A549 treated with CpdA at 1 μM for 4 hours (cell line): ENCODE data around the gene NEDD8. TPM values are rescaled to one million over a fixed set of nuclear protein-coding genes. Genes with fewer than 3 reads are reported as not detected.

ENCODE experiments used
- total RNA-seq: library from RNA; stranded (reverse); fragments of 200-300 nt; extraction: Qiagen RNA extraction; gene quantifications from 5 replicates; pipeline ENCODE4 v1.2.3, GENCODE V29; 2022; ENCODE audit warnings: low read depth

The NEDD8 gene
- 443 to 489 TPM (median 464 TPM) in 5 replicates for total RNA-seq

GRCh38 chr14:24232121-24232644, at the start of gene NEDD8:
TSS of gene NEDD8 (minus strand) at chr14:24232367. CDS start at chr14:24232267, 100 bp downstream.

GRCh38 chr14:24271134-24271833, 39.1 kb upstream of the NEDD8 start, which contains the start of gene RABGGTA:
TSS of gene RABGGTA (minus strand) at chr14:24271597. CDS start at chr14:24271115, 482 bp downstream.

GRCh38 chr14:24262821-24263733, 30.9 kb upstream of the NEDD8 start, which contains the start of gene TGM1:
TSS of gene TGM1 (minus strand) at chr14:24263177. CDS start at chr14:24262352, 825 bp downstream.

GRCh38 chr14:24232645-24233537, 724 bp upstream of the NEDD8 start, which contains the start of gene GMPR2:
TSS of gene GMPR2 (plus strand) at chr14:24232929. CDS start at chr14:24233254, 325 bp downstream.

GRCh38 chr14:24215495-24216344, 16.4 kb downstream of the NEDD8 start, which contains the start of gene MDP1:
TSS of gene MDP1 (minus strand) at chr14:24216066. CDS start at chr14:24215955, 111 bp downstream.

GRCh38 chr14:24212924-24213865, 19.0 kb downstream of the NEDD8 start, which contains the start of gene CHMP4A:
TSS of gene CHMP4A (minus strand) at chr14:24213488. CDS start at chr14:24213439, 49 bp downstream.

GRCh38 chr14:24195186-24196070, 36.7 kb downstream of the NEDD8 start, which contains the start of gene TM9SF1:
TSS of gene TM9SF1 (minus strand) at chr14:24195441. CDS start at chr14:24195019, 422 bp downstream.

GRCh38 chr14:24188251-24189058, 43.7 kb downstream of the NEDD8 start, which contains the start of gene IPO4:
TSS of gene IPO4 (minus strand) at chr14:24188816. CDS start at chr14:24188787, 29 bp downstream.

GRCh38 chr14:24171422-24172260, 60.5 kb downstream of the NEDD8 start, which contains the start of gene REC8:
TSS of gene REC8 (plus strand) at chr14:24172080. CDS start at chr14:24172553, 473 bp downstream.

Other genes starting within 250 kb of the NEDD8 start
- 26.6 to 33.9 TPM (median 31.5 TPM) in 5 replicates for gene DHRS4L2, start 243.4 kb downstream of the NEDD8 start, total RNA-seq
- 0.38 to 0.56 TPM (median 0.45 TPM) in 5 replicates for gene CARMIL3, start 180.4 kb downstream of the NEDD8 start, total RNA-seq
- not detected in 5 replicates for gene CPNE6, start 160.8 kb downstream of the NEDD8 start, total RNA-seq
- 18.2 to 20.8 TPM (median 19.0 TPM) in 5 replicates for gene PCK2, start 138.1 kb downstream of the NEDD8 start, total RNA-seq
- gene DCAF11, start 117.6 kb downstream of the NEDD8 start, total RNA-seq, result 20.4 to 24.2 TPM (median 21.1 TPM) in 5 replicates
- 0.48 to 1.2 TPM (median 1.0 TPM) in 5 replicates for gene NRL, start 117.4 kb downstream of the NEDD8 start, total RNA-seq
- gene FITM1, start 101.7 kb downstream of the NEDD8 start, total RNA-seq, result 0.13 TPM in 1 of 5 replicates, not detected in the others
- gene PSME1, start 96.2 kb downstream of the NEDD8 start, total RNA-seq, result 165 to 182 TPM (median 174 TPM) in 5 replicates
- gene EMC9, start 90.8 kb downstream of the NEDD8 start, total RNA-seq, result 48.8 to 64.4 TPM (median 62.6 TPM) in 5 replicates
- 175 to 204 TPM (median 181 TPM) in 5 replicates for gene PSME2, start 85.8 kb downstream of the NEDD8 start, total RNA-seq
- gene RNF31, start 84.9 kb downstream of the NEDD8 start, total RNA-seq, result 21.0 to 29.8 TPM (median 27.3 TPM) in 5 replicates
- gene IRF9, start 71.1 kb downstream of the NEDD8 start, total RNA-seq, result 17.3 to 22.2 TPM (median 20.2 TPM) in 5 replicates
- gene REC8, start 60.3 kb downstream of the NEDD8 start, total RNA-seq, result 3.7 to 7.0 TPM (median 4.8 TPM) in 5 replicates
- gene IPO4, start 43.6 kb downstream of the NEDD8 start, total RNA-seq, result 76.9 to 102 TPM (median 78.5 TPM) in 5 replicates
- 63.8 to 71.3 TPM (median 70.1 TPM) in 5 replicates for gene TM9SF1, start 36.9 kb downstream of the NEDD8 start, total RNA-seq
- gene TSSK4, start 26.7 kb downstream of the NEDD8 start, total RNA-seq, result not detected in 5 replicates
- 78.2 to 95.9 TPM (median 81.6 TPM) in 5 replicates for gene CHMP4A, start 18.9 kb downstream of the NEDD8 start, total RNA-seq
- 28.2 to 30.5 TPM (median 28.9 TPM) in 5 replicates for gene MDP1, start 16.3 kb downstream of the NEDD8 start, total RNA-seq
- 54.6 to 64.7 TPM (median 59.1 TPM) in 5 replicates for gene GMPR2, start 562 bp upstream of the NEDD8 start, total RNA-seq
- 33.6 to 39.6 TPM (median 38.4 TPM) in 5 replicates for gene TINF2, start 10.3 kb upstream of the NEDD8 start, total RNA-seq
- gene TGM1, start 30.8 kb upstream of the NEDD8 start, total RNA-seq, result 0.48 to 1.2 TPM (median 1.2 TPM) in 5 replicates
- gene RABGGTA, start 39.2 kb upstream of the NEDD8 start, total RNA-seq, result 15.9 to 17.8 TPM (median 17.5 TPM) in 5 replicates
- gene DHRS1, start 67.4 kb upstream of the NEDD8 start, total RNA-seq, result 10.3 to 13.4 TPM (median 11.5 TPM) in 5 replicates
- 15.1 to 19.5 TPM (median 18.5 TPM) in 5 replicates for gene NOP9, start 67.5 kb upstream of the NEDD8 start, total RNA-seq
- gene CIDEB, start 75.6 kb upstream of the NEDD8 start, total RNA-seq, result 0.18 to 0.50 TPM (median 0.32 TPM) in 5 replicates
- 2.9 to 7.2 TPM (median 3.7 TPM) in 5 replicates for gene LTB4R2, start 77.8 kb upstream of the NEDD8 start, total RNA-seq
- 5.3 to 7.0 TPM (median 6.2 TPM) in 5 replicates for gene LTB4R, start 79.1 kb upstream of the NEDD8 start, total RNA-seq
- gene ADCY4, start 102.7 kb upstream of the NEDD8 start, total RNA-seq, result not detected in 5 replicates
- not detected in 5 replicates for gene RIPK3, start 107.6 kb upstream of the NEDD8 start, total RNA-seq
- gene NFATC4, start 135.8 kb upstream of the NEDD8 start, total RNA-seq, result 0.07 to 0.40 TPM (median 0.22 TPM) in 5 replicates
- 0.13 to 0.48 TPM (median 0.16 TPM) in 5 replicates for gene NYNRIN, start 166.6 kb upstream of the NEDD8 start, total RNA-seq
- gene CBLN3, start 197.3 kb upstream of the NEDD8 start, total RNA-seq, result 1.3 to 1.6 TPM (median 1.5 TPM) in 5 replicates
- gene KHNYN, start 197.6 kb upstream of the NEDD8 start, total RNA-seq, result 25.0 to 31.2 TPM (median 29.2 TPM) in 5 replicates
- 33.4 to 54.6 TPM (median 51.3 TPM) in 5 replicates for gene SDR39U1, start 210.4 kb upstream of the NEDD8 start, total RNA-seq